ENCODE data around the gene AFG1L.
"Not testable (repeated sequence)": the region's sequence is repeated elsewhere in the genome, so short reads cannot be mapped to it uniquely, and the experiment has no call there.

Gene AFG1L

DNA sequence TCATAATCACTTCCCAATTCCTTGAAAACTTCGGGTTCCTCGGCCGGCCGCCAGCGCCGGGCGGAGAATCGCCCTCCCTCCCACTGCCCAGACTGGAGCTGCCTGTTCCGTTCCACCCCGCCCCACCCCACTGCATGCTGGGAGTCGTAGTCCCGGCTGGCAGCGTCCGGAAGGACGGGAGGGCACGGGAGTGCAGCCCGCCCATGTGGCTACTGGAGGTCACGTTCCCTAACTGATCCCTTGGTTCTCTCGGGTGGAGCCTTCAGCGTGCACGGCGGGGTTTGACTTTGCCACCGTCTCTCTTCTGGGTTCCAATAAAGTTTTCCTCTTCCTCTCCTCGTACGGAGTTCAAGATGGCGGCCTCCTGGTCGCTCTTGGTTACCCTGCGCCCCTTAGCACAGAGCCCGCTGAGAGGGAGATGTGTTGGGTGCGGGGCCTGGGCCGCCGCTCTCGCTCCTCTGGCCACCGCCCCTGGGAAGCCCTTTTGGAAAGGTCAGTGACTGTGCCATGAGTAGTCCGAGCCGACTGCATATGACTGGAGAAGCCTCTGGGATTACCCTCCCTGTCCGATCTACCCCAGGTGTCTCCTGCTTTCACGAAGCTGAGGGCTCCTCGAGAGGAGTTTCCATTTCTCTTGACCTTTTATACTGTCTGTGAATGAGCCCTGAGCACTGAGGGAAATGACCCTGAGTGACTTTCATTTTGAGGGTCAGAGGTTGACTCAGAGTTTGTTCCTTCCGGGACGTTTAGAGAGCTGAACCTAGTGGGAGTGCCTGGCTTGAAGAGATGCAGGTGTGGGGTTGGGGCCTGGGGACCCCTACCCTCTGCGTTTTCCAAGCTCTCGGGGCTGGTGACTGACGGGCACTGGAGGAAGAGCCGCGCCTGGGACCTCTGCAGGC, at the start of gene AFG1L:
AFG1L (plus strand) TSS at position 328 of the 899 bp plus-strand sequence; CDS start at position 354, 26 bp downstream.
- peak; percentile 93 for DNase-seq

- DNase-seq = not testable (repeated sequence)
These were observed 49.8 kb upstream of the AFG1L start for GRCh38 chr6:108245095-108245494.

DNA sequence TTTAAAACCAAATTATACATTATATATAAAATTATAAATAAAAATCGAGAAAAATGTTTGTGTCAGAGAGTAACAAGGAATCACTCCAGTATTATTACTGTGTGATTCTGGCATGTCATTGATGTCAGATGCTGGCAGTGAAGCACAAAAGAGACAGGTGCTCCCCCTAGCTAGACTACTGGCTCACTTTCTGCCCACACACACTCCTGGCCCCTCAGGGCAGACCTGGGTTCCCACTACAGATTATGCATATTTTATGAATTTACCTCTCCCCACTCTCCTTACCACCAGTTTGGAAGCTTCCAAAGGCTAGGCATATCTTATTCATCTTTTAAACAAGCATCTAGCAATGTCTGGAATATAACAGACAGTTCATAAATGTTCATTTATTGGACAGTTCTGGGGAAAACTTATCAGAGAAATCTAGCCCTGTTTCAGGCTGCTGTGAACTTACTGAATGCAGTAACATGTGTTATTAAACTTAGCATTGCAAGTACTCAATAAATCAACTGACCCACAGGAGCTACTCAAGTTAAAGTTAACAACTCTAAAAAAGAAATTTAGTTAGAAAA, 46.8 kb upstream of the AFG1L start:
- no peak for DNase-seq

- DNase-seq = no peak
These were observed 44.5 kb upstream of the AFG1L start for GRCh38 chr6:108250240-108250866.

DNA sequence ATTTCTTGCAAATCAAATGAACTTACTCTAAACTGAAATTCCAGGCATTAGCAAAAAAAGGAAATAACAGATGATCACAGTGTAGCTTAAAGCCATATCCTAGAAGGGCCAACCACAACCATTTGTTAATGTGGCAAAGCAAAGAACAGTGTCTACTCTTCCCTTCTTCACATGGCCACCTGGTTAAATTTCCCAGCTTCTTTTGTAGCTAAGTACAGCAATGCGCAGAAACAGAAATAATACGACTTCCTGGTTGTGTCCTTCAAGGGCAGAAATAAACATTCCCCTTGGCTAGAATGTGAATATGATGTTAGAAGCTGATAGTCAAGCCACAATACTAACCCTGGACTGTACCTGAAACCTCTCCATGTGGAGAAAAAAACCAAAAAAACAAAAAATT, 43.6 kb upstream of the AFG1L start:
- no peak for DNase-seq

- DNase-seq = no peak
These were observed 42.8 kb upstream of the AFG1L start for GRCh38 chr6:108252055-108252454.

DNA sequence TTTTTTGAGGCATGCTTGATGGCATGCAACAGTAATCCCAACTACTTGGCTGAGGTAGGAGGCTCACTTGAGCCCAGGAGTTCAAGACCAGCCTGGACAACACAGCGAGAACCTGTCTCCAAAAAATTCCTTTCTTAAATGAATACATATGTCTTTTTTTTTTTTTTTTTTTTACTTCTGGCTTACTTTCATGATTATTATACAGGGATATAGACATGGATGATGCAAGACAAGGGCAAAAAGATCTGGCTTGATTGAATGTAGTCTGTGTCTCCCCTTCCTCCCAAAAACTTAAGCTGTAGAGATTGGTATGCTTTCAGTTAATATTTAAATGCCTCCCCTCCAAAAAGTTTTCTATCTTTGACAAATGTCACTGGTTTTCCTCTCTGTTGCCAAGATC, 41.6 kb upstream of the AFG1L start:
- no peak for DNase-seq

DNA sequence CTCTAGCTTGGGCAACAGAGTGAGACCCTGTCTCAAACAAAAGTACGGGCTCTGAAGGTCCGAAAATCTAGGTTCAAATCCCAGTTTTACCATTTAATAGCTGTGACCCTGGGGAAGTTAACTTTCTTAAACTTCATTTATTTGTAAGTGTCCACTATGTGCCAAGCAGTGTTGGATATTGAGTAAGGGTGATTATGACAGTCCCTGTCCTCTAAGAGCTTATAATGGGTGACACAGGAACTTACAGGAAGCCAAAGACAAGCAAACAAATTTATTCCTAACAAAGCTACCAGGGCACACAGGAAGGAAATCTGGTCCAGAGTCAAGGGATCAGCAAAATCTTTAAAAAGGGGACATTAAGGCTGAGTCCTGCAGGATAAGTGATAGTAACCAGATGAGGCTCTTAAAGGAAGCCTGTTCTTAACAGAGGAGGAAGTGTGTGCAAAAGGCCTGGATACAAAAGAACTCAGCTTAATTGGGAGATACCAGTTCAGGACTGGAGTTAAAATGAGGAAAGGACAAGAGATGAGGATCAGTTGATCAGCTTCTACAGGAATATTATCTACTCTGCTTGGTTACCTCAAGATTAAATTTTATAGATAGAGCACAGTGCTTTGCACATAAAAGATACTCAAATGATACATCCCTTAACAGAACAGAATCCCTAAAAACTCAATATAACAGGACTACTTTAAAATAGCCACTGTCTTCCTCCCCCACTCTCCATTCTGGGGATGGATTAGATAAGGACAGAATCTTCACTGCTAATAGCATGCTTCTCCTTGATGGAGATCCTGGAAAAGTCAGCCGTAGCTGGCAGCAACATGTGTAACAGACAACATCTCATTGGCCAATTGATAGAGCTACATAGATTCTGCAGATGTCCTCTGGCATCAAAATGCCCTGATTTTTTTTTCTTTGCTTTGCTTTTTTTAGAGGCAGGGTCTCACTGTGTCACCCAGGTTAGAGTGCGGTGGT, 40.1 kb upstream of the AFG1L start:
- DNase-seq = no peak

DNA sequence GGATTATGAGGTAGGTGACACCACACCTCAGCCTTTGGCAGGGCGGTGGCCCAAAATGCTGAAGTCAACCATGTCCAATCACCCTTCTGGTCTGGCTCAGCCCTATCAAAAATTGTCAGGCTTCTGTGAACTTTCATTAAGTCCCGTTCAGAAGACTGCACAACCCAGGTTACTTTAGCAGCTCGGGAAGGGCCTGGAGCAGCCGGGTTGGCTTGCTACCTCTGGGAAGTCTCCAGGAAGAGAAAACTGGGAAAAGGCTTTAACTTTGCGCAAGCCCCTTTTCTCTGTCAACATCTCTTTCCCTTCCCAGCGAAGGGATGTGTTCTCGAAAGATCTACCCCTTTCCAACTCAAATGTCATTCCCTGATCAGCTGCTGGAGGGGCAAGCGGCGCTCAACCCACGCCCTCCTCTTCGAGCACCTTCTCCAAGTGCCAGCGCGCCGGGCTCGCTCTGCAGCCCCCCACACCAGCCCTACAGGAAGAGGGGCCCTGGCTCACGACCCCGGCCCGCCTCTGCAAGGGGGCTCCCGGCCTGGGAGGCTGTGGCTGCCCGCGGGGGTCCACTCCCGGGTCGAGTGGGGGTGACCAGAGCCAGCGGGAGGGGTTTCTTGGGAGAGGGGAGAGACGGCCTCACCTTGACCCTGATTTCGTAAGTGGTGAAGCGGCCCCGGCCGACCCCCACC, 34.6 kb upstream of the AFG1L start:
- DNase-seq = peak; percentile 42

DNA sequence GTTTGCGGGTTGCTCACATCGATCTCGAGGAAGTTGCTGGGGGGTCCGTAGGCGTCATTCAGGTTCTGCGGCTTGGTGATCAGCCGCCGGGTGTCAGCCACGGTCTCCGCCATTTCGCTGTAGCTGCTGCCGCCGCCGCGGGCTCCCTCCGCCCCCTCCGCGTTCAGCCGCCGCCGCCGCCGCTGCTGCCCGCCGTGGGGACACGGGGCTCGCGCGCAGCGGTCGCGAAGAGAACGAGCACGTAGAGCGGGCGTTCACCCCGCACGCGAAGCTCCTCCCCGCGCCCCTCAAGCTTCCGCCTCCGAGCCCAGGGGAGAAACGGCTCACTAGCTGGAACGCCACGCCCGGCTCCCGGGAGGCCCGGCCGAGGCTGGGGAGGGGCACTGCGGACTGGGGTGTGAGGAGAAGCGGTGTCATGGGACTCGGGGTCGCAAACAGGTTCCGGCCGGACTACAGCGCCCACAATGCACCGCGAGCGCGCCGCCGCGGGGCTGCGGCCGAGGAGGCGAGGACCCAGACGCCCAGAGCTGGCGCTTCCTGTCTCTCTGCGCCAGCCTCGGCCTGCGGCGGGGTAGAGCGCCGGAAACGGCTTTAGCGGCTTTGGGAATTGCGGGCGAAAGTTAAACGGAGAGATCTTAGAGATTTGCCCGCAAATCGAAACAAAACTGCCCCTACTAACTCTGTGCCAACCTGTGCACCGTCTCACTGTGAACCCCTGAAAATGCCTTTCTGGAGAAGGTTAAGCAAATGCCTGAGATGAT, 33.9 kb upstream of the AFG1L start, which contains the start of gene SNX3:
SNX3 (minus strand) TSS at position 232 of the 761 bp plus-strand sequence; CDS start at position 113, 119 bp downstream.
- DNase-seq = peak; percentile 94

DNA sequence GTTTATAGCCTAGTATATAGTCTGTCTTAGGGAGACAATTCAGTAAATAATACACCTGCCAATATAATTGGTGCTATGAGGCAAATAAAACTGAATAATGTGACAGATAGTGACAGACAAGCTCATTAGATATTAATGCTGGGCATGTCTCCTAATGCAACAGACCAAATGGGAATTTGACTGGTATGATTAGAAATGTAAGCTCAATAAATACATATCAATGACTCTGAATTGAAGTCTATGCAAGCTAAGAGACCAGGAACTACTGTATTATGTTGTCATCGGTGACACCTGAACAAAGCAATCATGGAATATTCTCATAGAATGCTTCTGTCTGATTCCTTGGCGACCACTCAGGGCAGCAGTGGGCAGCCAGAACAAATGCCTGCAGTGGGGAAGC, 31.5 kb upstream of the AFG1L start:
- DNase-seq = no peak

DNA sequence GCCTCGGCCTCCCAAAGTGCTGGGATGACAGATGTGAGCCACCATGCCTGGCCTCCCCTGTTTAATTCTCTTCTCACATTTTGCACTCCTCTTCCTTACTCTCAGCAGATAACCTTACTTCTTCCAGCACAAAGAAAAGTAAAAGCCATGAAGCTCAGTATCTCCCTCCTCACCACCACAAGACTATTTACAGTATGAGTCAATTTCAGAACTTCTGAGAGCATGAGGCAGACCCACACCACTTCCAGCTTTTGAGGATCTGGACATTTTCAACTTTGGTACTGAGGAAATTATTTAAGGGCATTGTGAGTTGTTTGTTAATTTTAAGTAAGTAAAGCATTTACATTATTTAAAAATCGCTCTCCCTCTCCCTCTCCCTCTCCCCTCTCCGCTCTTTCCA, 26.0 kb upstream of the AFG1L start:
- DNase-seq = no peak

DNA sequence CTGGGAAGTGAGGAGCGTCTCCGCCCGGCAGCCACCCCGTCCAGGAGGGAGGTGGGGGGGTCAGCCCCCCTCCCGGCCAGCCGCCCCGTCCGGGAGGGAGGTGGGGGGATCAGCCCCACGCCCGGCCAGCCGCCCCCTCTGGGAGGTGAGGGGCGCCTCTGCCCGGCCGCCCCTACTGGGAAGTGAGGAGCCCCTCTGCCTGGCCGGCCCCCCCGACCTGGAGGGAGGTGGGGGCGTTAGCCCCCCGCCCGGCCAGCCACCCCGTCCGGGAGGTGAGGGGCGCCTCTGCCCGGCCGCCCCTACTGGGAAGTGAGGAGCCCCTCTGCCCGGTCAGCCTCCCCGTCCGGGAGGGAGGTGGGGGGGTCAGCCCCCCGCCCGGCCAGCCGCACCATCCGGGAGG, 24.9 kb upstream of the AFG1L start:
- DNase-seq = not testable (repeated sequence)

- DNase-seq = no peak
These were observed 20.3 kb upstream of the AFG1L start for GRCh38 chr6:108274546-108274945.

DNA sequence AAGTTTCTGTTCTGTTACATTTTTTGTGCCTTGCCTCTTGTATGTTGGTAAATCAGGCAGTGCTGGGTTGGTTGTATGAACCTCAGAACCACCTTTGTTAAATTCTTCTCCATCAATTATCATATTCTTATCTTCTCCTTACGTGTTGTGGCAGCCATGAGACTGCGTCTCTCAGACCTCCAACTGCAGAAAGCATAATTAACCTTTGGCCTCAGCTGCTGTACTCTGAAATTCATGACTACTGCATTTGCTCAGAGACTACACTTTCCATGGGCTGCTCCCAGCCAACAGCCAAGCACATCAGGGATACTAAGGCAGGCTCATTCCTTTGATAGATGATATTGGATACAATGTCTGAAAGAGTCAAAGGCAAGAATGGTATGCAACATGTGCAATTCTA, 18.9 kb upstream of the AFG1L start:
- DNase-seq = no peak

DNA sequence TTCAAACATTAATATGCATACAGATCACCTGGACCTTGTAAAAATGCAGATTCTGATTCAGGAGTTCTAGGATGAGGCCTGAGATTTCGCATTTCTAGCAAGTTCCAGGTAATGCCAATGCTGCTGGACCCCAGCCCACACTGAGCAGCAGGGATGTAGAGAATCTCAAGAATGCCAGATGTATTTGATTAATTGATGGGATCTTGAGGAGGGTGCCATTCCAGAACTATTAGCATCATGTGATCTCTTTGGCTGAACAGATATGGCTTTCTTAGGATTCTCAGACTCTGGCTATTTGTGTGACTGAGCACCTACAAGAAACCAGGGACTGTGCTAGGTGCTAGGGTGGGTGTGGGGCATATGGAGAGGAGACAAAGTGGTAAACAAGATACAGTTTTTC, 17.6 kb upstream of the AFG1L start:
- DNase-seq = no peak

DNA sequence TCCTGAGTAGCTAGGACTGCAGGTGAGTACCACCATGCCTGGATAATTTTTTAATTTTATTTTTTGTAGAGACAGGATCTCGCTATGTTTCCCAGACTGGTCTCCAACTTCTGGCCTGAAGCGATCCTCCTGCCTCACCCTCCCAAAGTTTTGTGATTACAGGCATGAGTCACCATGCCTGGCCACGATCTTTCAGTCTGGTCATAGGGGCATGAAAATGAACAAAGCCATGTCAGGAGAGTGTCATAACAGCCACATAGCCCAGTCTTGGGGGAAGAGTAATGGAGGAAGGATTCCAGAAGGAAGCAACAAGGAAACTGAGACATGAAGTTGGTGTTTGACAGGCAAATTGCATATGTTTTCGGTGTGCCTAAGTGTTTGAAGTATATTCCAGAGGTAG, 17.0 kb upstream of the AFG1L start:
- DNase-seq = no peak

DNA sequence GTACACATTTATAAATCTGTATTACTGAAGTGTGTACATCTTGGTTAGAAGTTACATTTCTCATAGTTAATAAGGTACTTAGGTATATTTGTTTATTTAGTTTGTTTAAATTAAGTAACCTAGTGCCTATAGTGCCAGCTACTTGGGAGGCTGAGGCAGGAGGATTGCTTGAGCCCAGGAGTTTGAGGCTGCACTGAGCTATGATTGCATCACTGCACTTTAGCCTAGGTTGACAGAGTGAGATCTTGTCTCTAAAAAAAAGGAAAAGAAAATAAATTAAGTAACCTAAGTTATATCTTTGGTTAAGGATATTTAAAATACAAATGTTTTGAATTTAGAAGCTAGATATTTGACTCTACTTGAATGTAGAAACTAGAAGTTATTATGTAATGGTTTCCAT, 9.5 kb upstream of the AFG1L start:
- DNase-seq = no peak

GRCh38 chr6:108286366-108286765, 8.5 kb upstream of the AFG1L start:
- DNase-seq = no peak

- DNase-seq = no peak
These were observed 7.5 kb upstream of the AFG1L start for GRCh38 chr6:108287373-108287772.

- DNase-seq = no peak
These were observed 6.1 kb upstream of the AFG1L start for GRCh38 chr6:108288742-108289141.

Data from stimulated activated CD4-positive, alpha-beta T cell treated with anti-CD3 and anti-CD28 coated beads, Interleukin-15, amount 100 ng/mL, for 24 hours (primary cell).